Subcutaneous abdominal adipose tissue (tissue), 5 donors: ENCODE results near the gene CETP.
A peak's percentile ranks its signal among the peaks of the same experiment; 100 is the strongest.

ENCODE experiments used
- H3K27ac ChIP-seq: one replicate; pipeline ENCODE4 v1.7.0; 2013; ENCODE audit warnings: low read depth, mild to moderate bottlenecking, inconsistent platforms, low read length, moderate library complexity
- H3K27me3 ChIP-seq, 5 donors: one replicate each; pipeline ENCODE4 v1.7.0; 2013; ENCODE audit warnings: low read length in 5 of 5, inconsistent platforms in 1 of 5; ENCODE audit not compliant: control insufficient read depth in 5 of 5, insufficient read depth in 4 of 5
- H3K36me3 ChIP-seq, 5 donors: one replicate each; pipeline ENCODE4 v1.7.0; 2013; ENCODE audit warnings: low read length in 5 of 5; ENCODE audit not compliant: control insufficient read depth in 5 of 5, insufficient read depth in 5 of 5
- H3K4me1 ChIP-seq, 5 donors: one replicate each; pipeline ENCODE4 v1.7.0; 2013; ENCODE audit warnings: low read length in 5 of 5, mild to moderate bottlenecking in 3 of 5, moderate library complexity in 1 of 5; ENCODE audit not compliant: control insufficient read depth in 5 of 5, insufficient read depth in 5 of 5
- H3K4me3 ChIP-seq, 5 donors: one replicate each; pipeline ENCODE4 v1.7.0; 2013; ENCODE audit warnings: low read length in 5 of 5, low read depth in 1 of 5
- H3K9ac ChIP-seq, 5 donors: one replicate each; pipeline ENCODE4 v1.7.0; 2013; ENCODE audit warnings: low read length in 5 of 5, mild to moderate bottlenecking in 4 of 5, moderate library complexity in 3 of 5
- H3K9me3 ChIP-seq, 5 donors: one replicate each; pipeline ENCODE4 v1.7.0; 2013; ENCODE audit warnings: low read length in 5 of 5; ENCODE audit not compliant: control insufficient read depth in 5 of 5
- donor health status: healthy.
- donor health status: healthy.
- donor health status: healthy.
- donor health status: healthy.
- donor health status: healthy.

Gene CETP

DNA sequence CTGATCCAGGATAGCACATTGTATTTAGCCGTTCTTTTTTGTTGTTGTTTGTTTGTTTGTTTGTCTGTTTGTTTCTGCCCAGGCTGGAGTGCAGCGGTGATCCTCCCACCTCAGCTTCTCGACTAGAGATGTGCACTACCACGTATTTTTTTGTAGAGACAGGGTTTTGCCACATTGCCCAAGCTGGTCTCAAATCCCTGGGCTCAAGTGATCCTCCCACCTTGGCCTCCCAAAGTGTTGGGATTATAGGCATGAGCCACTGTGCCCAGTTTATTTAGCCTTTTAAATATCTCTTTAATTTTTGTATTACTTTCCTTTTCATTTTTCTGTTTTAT, 18.4 kb downstream of the CETP start:
- Histone ChIP-seq H3K27me3 (no peaks in the 10 kb centered on the region), H3K4me3 (no peak overlapping the region), H3K36me3 (peaks cover 0 to 8% (median 4%) of the 10 kb centered on the region in 5 donors), H3K4me1 (peaks cover 0 to 17% (median 3%) of the 10 kb centered on the region in 5 donors), H3K27ac (no peak overlapping the region), H3K9ac (no peak overlapping the region), H3K9me3 (no peaks in the 10 kb centered on the region)

DNA sequence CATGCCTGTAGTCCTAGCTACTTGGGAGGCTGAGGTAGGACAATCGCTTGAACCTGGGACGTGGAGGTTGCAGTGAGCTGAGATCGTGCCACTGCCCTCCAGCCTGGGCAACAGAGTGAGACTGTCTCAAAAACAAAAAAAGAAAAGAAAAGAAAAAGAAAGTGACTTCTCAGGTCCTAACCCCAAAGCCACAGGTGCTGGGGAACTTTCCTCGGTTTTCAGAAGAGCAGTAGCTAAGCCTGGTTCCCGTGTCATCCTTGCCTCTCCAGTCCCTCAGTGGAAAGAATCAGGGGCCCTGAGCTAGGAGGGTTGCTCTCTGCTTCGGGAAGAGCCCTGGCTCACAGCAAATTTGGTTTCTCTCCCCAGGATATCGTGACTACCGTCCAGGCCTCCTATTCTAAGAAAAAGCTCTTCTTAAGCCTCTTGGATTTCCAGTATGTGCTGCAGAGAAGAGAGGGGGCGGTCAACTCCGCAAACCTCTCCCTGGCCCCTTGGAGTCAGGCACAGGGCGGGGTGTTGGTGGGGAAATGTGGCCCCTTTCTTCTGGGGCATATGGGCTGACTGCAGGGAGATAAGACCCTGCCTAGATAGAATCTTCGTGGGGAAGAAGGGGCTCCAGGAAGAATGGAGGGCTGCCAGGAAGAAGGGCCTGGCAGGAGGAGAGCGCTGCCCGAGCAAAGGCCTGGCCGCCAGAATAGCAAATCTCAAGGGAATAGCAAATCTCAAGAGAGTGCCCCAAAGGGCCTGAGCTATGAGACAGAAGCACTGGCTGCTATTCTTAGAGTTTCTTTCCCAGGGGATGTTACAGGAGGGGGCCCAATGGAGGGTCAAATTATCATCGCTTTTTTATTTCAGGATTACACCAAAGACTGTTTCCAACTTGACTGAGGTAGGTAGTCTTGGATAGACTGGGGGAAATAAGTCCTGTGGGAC, 19.3 kb downstream of the CETP start:
- Histone ChIP-seq H3K9ac (no peak overlapping the region), H3K27me3 (no peaks in the 10 kb centered on the region), H3K36me3 (peaks cover 0 to 8% (median 4%) of the 10 kb centered on the region in 5 donors), H3K27ac (no peak overlapping the region), H3K4me1 (peaks cover 2 to 26% (median 12%) of the 10 kb centered on the region in 5 donors), H3K4me3 (no peak overlapping the region), H3K9me3 (no peaks in the 10 kb centered on the region)

DNA sequence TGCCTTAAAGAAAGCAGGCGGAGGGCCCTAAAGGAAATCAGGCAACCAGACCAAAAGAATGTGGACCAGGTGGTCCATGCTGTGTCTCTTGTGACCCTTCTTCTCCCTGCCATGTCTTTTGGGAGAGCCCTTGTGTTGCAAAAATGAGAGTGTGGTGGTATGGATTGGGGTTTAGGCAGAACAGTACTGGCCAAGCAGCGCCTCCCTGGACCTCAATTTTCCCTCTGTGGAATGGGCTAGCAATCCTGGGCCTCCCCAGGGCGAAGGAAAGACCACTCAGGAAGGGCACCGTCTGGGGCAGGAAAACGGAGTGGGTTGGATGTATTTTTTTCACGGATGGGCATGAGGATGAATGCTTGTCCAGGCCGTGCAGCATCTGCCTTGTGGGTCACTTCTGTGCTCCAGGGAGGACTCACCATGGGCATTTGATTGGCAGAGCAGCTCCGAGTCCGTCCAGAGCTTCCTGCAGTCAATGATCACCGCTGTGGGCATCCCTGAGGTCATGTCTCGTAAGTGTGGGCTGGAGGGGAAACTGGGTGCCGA, 20.1 kb downstream of the CETP start:
- Histone ChIP-seq H3K9me3 (no peaks in the 10 kb centered on the region), H3K4me3 (no peak overlapping the region), H3K36me3 (peaks cover 0 to 8% (median 4%) of the 10 kb centered on the region in 5 donors), H3K27me3 (no peaks in the 10 kb centered on the region), H3K27ac (no peak overlapping the region), H3K9ac (no peak overlapping the region), H3K4me1 (peaks cover 2 to 33% (median 19%) of the 10 kb centered on the region in 5 donors)

DNA sequence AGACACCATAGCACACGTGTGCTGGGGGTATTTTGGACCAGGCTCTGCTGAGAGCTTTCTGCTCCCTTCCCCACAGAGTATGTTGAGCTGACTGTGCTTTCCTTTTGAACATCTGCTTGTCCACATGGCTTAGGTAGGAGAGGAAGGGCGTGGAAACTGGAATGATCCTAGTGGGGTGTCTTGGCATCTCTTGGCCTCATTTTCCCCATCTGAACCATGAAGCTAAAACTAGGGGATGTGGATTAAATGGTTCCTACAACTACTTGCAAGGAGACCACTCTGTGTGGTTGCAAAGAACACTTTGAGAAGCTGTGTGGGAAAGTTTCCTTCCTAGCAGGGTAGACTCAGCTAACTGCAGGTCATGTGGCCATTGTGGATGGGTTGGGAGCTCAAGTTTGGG, 20.9 kb downstream of the CETP start:
- H3K4me1 ChIP-seq: peaks cover 2 to 34% (median 19%) of the 10 kb centered on the region in 5 donors
- no peak overlapping the region for H3K27ac ChIP-seq
- no peak overlapping the region for H3K4me3 ChIP-seq
- no peaks in the 10 kb centered on the region for H3K27me3 ChIP-seq
- H3K36me3 ChIP-seq: peaks cover 0 to 8% (median 4%) of the 10 kb centered on the region in 5 donors
- H3K9me3 ChIP-seq: no peaks in the 10 kb centered on the region
- no peak overlapping the region for H3K9ac ChIP-seq

DNA sequence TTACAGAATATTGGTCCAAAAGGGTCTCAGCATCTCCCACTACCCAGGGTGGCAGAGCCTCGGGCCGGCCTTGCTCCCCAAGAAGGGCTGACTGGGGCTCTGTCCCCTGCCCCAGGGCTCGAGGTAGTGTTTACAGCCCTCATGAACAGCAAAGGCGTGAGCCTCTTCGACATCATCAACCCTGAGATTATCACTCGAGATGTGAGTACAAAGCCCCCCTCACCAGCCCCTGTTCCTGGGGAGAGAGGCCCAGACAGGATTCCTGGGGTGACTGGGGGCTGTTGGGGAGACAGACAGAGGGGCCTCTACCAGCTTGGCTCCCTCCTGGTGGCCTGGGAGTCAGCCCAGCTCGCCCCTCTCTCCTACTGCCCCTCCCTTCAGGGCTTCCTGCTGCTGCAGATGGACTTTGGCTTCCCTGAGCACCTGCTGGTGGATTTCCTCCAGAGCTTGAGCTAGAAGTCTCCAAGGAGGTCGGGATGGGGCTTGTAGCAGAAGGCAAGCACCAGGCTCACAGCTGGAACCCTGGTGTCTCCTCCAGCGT, 21.5 kb downstream of the CETP start:
- no peaks in the 10 kb centered on the region for H3K9me3 ChIP-seq
- no peaks in the 10 kb centered on the region for H3K27me3 ChIP-seq
- peaks cover 3 to 40% (median 22%) of the 10 kb centered on the region in 5 donors for H3K4me1 ChIP-seq
- H3K9ac ChIP-seq: no peak overlapping the region
- peaks cover 0 to 8% (median 4%) of the 10 kb centered on the region in 5 donors for H3K36me3 ChIP-seq
- no peak overlapping the region for H3K27ac ChIP-seq
- H3K4me3 ChIP-seq: no peak overlapping the region

DNA sequence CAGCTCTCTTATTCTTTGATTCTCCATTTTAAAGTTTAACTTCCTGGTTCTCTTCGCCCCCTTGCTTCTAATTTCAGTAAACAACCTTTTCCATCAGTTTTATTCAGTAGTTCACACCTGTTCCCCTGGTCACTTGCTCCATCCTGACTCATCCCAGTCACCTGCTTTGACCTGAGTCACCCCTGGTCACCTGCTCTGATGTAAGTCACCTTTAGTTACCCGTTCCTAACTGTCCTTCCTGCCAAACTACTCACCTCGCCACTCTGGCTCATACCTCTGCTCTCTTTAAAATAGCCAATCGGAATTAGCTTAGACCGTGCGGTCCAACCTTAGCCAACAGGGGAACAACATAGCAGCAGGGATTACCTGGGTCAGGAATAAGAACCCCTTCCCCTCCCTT, 22.9 kb downstream of the CETP start:
- Histone ChIP-seq H3K4me3 (no peak overlapping the region), H3K27ac (peak overlapping the region; percentile 75), H3K4me1 (peaks cover 6 to 51% (median 32%) of the 10 kb centered on the region in 5 donors), H3K36me3 (peaks cover 0 to 8% (median 4%) of the 10 kb centered on the region in 5 donors), H3K9me3 (no peaks in the 10 kb centered on the region), H3K27me3 (no peaks in the 10 kb centered on the region), H3K9ac (no peak overlapping the region)

DNA sequence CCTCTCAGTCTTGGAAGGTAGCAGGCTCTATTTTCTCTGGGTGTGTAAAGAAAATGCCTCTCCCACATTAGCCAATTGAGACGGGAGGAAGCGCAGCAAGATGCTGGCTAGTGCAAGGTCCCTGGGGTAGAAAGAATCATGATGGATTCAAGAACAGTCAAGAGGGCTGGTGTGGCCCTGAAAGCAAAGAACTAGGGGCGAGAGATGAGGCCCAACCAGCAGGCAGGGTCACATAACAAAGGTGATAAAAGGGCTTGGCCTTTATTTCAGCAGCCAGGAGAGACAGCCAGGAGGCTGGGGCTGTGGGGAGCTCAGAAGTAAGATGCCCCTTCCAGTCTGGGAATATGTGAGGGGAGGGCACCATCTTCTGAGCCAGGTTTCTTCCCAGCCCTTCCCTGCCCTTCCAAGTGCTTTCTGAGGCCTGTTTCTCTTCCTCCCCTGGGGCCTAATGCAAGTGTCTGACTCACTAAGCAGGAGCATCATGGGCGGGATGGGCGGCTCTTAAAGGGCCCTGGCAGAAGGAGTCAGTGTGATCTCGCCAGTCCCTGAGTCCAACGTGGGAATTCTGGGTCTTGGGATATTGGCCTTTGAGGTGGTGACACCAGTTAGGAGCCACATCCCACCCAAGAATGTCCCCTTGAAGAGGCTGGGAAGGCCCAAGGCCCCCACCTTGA, 23.7 kb downstream of the CETP start:
- Histone ChIP-seq H3K4me3 (peak overlapping the region in 1 of 5 donors; percentile 13), H3K27me3 (no peaks in the 10 kb centered on the region), H3K9me3 (no peaks in the 10 kb centered on the region), H3K36me3 (peaks cover 0 to 8% (median 4%) of the 10 kb centered on the region in 5 donors), H3K4me1 (peaks cover 6 to 59% (median 38%) of the 10 kb centered on the region in 5 donors), H3K27ac (peak overlapping the region; percentile 75), H3K9ac (peak overlapping the region in 1 of 5 donors; percentile 35)

DNA sequence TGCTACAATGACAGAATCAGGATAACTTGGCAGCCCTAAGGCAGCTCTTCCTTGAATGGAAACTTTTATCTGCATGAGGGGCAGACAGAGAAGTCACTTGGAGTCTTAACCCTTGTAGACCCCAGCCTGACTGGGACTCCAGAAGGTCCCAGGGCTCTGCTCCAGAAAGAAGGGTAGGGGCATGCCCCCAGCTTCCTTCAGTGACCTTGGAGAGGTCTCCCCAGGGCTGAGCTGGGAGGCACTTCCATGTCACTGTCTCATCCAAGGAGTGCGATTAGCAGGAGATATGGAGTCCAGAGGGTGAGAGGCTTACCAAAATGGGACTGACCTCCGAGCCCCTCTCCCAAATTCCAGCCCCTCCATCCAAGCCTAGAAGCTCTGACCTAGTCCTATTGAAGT, 24.2 kb downstream of the CETP start:
- Histone ChIP-seq H3K9me3 (no peaks in the 10 kb centered on the region), H3K27ac (peak overlapping the region; percentile 75), H3K9ac (no peak overlapping the region), H3K4me3 (no peak overlapping the region), H3K36me3 (peaks cover 0 to 8% (median 4%) of the 10 kb centered on the region in 5 donors), H3K4me1 (peaks cover 6 to 65% (median 44%) of the 10 kb centered on the region in 5 donors), H3K27me3 (no peaks in the 10 kb centered on the region)

DNA sequence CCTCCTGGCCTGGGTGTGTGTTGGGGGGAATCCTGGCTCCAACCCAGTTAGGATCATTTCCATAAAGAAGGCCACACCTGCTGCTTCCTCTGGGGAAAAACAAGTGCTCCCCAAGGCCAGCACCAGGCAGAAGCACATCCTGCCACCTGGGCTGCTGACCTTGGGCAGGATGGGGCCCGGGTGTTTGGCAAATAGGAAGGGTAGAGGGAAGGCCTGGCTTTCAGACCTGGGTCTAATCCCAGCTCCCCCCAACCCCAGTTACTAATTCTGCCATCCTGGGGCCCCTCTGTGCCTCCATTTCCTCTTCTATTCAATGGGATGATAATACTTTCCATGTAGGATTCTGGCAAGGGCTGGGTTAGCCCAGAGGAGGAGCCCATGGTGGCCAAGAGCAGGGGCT, 24.6 kb downstream of the CETP start:
- no peak overlapping the region for H3K9ac ChIP-seq
- H3K4me1 ChIP-seq: peaks cover 6 to 67% (median 47%) of the 10 kb centered on the region in 5 donors
- peak overlapping the region; percentile 75 for H3K27ac ChIP-seq
- H3K9me3 ChIP-seq: no peaks in the 10 kb centered on the region
- no peaks in the 10 kb centered on the region for H3K27me3 ChIP-seq
- no peak overlapping the region for H3K4me3 ChIP-seq
- peaks cover 0 to 8% (median 4%) of the 10 kb centered on the region in 5 donors for H3K36me3 ChIP-seq
